H9 (cell line): ENCODE results near the gene CNOT6. TPM values are rescaled to one million over a fixed set of nuclear protein-coding genes. Genes with fewer than 3 reads are reported as not detected.

ENCODE experiments used
- DNase-seq: peaks from one replicate; pipeline ENCODE4 v3.0.0-alpha.2; 2017
- H2AFZ ChIP-seq: one replicate; pipeline ENCODE4 v1.6.1; 2013; ENCODE audit warnings: mild to moderate bottlenecking, low read length, control low read depth, moderate library complexity
- H2AK5ac ChIP-seq: 2 replicates; pipeline ENCODE4 v1.6.1; 2013; ENCODE audit warnings: low read length, control low read depth, mixed read lengths; ENCODE audit not compliant: insufficient read length
- H2BK120ac ChIP-seq: one replicate; pipeline ENCODE4 v1.6.1; 2013; ENCODE audit warnings: low read depth, mild to moderate bottlenecking, low read length, control low read depth, inconsistent platforms; ENCODE audit not compliant: poor library complexity, severe bottlenecking
- H2BK12ac ChIP-seq: 2 replicates; pipeline ENCODE4 v1.6.1; 2013; ENCODE audit warnings: low read length, control low read depth, mixed read lengths, low read depth; ENCODE audit not compliant: insufficient read length
- H2BK15ac ChIP-seq: 2 replicates; pipeline ENCODE4 v1.6.1; 2013; ENCODE audit warnings: low read depth, low read length, control low read depth
- H2BK20ac ChIP-seq: one replicate; pipeline ENCODE4 v1.6.1; 2013; ENCODE audit warnings: low read depth, mild to moderate bottlenecking, low read length, control low read depth, inconsistent platforms; ENCODE audit not compliant: poor library complexity, severe bottlenecking
- H2BK5ac ChIP-seq: 2 replicates; pipeline ENCODE4 v1.6.1; 2013; ENCODE audit warnings: low read length, control low read depth, mixed read lengths; ENCODE audit not compliant: insufficient read length
- H3K14ac ChIP-seq: 2 replicates; pipeline ENCODE4 v1.6.1; 2013; ENCODE audit warnings: low read length, control low read depth; ENCODE audit not compliant: insufficient read depth
- H3K18ac ChIP-seq: 2 replicates; pipeline ENCODE4 v1.6.1; 2013; ENCODE audit warnings: low read depth, mild to moderate bottlenecking, mixed read lengths, low read length, control low read depth; ENCODE audit not compliant: insufficient read length
- H3K23ac ChIP-seq: 2 replicates; pipeline ENCODE4 v1.6.1; 2013; ENCODE audit warnings: low read length, control low read depth, mixed read lengths, low read depth; ENCODE audit not compliant: insufficient read length
- H3K23me2 ChIP-seq: 2 replicates; pipeline ENCODE4 v1.6.1; 2013; ENCODE audit warnings: low read depth, mild to moderate bottlenecking, mixed read lengths, low read length, control low read depth; ENCODE audit not compliant: insufficient read length, poor library complexity, severe bottlenecking
- H3K27ac ChIP-seq: 2 replicates; pipeline ENCODE4 v1.5.1; 2013; ENCODE audit warnings: low read length, control low read depth, mixed read lengths, low read depth; ENCODE audit not compliant: insufficient read length
- H3K27me3 ChIP-seq: 2 replicates; pipeline ENCODE4 v1.6.1; 2013; ENCODE audit warnings: low read length, control low read depth, inconsistent platforms; ENCODE audit not compliant: insufficient read depth
- H3K4ac ChIP-seq: 2 replicates; pipeline ENCODE4 v1.6.1; 2013; ENCODE audit warnings: low read depth, mild to moderate bottlenecking, control low read depth, inconsistent platforms, low read length, moderate library complexity
- H3K4me1 ChIP-seq: 2 replicates; pipeline ENCODE4 v1.6.1; 2013; ENCODE audit warnings: low read length, control low read depth, inconsistent platforms; ENCODE audit not compliant: insufficient read depth
- H3K4me2 ChIP-seq: 2 replicates; pipeline ENCODE4 v1.6.1; 2013; ENCODE audit warnings: low read length, control low read depth, mixed read lengths; ENCODE audit not compliant: insufficient read length, insufficient read depth
- H3K56ac ChIP-seq: 2 replicates; pipeline ENCODE4 v1.6.1; 2013; ENCODE audit warnings: low read depth, mild to moderate bottlenecking, mixed read lengths, low read length, control low read depth; ENCODE audit not compliant: insufficient read length
- H3K79me1 ChIP-seq: 2 replicates; pipeline ENCODE4 v1.6.1; 2013; ENCODE audit warnings: low read depth, mild to moderate bottlenecking, moderate library complexity, low read length, control low read depth, inconsistent platforms; ENCODE audit not compliant: insufficient read depth, poor library complexity, severe bottlenecking
- H3K79me2 ChIP-seq: 2 replicates; pipeline ENCODE4 v1.6.1; 2013; ENCODE audit warnings: low read length, control low read depth, inconsistent platforms; ENCODE audit not compliant: insufficient read depth
- H3K9ac ChIP-seq: 2 replicates; pipeline ENCODE4 v1.6.1; 2013; ENCODE audit warnings: low read length, control low read depth, mixed read lengths; ENCODE audit not compliant: insufficient read length; ENCODE audit errors: extremely low read depth
- H3K9me3 ChIP-seq: one replicate; pipeline ENCODE4 v1.6.1; 2013; ENCODE audit warnings: low read depth, low read length, inconsistent platforms; ENCODE audit not compliant: control insufficient read depth
- H3T11ph ChIP-seq: one replicate; pipeline ENCODE4 v1.6.1; 2013; ENCODE audit warnings: mild to moderate bottlenecking, low read length, control low read depth, inconsistent platforms
- H4K20me1 ChIP-seq: one replicate; pipeline ENCODE4 v1.6.1; 2013; ENCODE audit not compliant: control insufficient read depth, insufficient read length, insufficient read depth
- H4K5ac ChIP-seq: 2 replicates; pipeline ENCODE4 v1.6.1; 2013; ENCODE audit warnings: low read depth, mild to moderate bottlenecking, mixed read lengths, low read length, control low read depth; ENCODE audit not compliant: insufficient read length
- H4K8ac ChIP-seq: replicated peaks from 2 replicates; pipeline ENCODE4 v1.6.1; 2013; ENCODE audit warnings: low read length, control low read depth, mixed read lengths, low read depth; ENCODE audit not compliant: insufficient read length
- H4K91ac ChIP-seq: 2 replicates; pipeline ENCODE4 v1.6.1; 2013; ENCODE audit warnings: low read depth, mild to moderate bottlenecking, moderate library complexity, mixed read lengths, low read length, control low read depth; ENCODE audit not compliant: insufficient read length
- H3K27ac Mint-ChIP-seq, 3 experiments: 2 replicates in 2 of 3; 3 replicates in 1 of 3; pipeline ENCODE4 v1.8.0; 2020 to 2021; ENCODE audit warnings: mixed read lengths in 3 of 3, mild to moderate bottlenecking in 1 of 3, moderate library complexity in 1 of 3
- H3K27me3 Mint-ChIP-seq: 2 replicates; pipeline ENCODE4 v1.8.0; 2021; ENCODE audit warnings: low read depth, mild to moderate bottlenecking, moderate library complexity, mixed read lengths
- H3K36me3 Mint-ChIP-seq, 3 experiments: 2 replicates in 2 of 3; 3 replicates in 1 of 3; pipeline ENCODE4 v1.8.0; 2020 to 2021; ENCODE audit warnings: low read depth in 3 of 3, mixed read lengths in 3 of 3; ENCODE audit not compliant: insufficient read depth in 1 of 3
- H3K4me1 Mint-ChIP-seq, 2 experiments: 2 replicates each; pipeline ENCODE4 v1.8.0; 2020; ENCODE audit warnings: mixed read lengths in 2 of 2
- H3K4me3 Mint-ChIP-seq, 2 experiments: 2 replicates in 1 of 2; 3 replicates in 1 of 2; pipeline ENCODE4 v1.8.0; 2020 to 2021; ENCODE audit warnings: mild to moderate bottlenecking in 2 of 2, mixed read lengths in 2 of 2, moderate library complexity in 1 of 2
- H3K9me3 Mint-ChIP-seq, 2 experiments: 2 replicates in 1 of 2; 3 replicates in 1 of 2; pipeline ENCODE4 v1.8.0; 2020; ENCODE audit warnings: mild to moderate bottlenecking in 2 of 2, mixed read lengths in 2 of 2, moderate library complexity in 1 of 2
- CTCF ChIP-seq: fragments of 200-600 bp; sonication (generic); conservative IDR thresholded peaks from 3 replicates; pipeline ENCODE4 v1.8.0; 2021; ENCODE audit warnings: antibody characterized with exemption, mild to moderate bottlenecking
- WGBS: extraction: QIAGEN DNeasy Blood & Tissue Kit; methylation state at CpG from one replicate; pipeline ENCODE4 v1.1.7; 2013; ENCODE audit warnings: missing lambda C conversion rate, low lambda C conversion rate, mixed read lengths; ENCODE audit not compliant: insufficient read length; ENCODE audit errors: extremely low coverage; 5-methylcytosine and 5-hydroxymethylcytosine counted together
- total RNA-seq: library from RNA; stranded (reverse); gene quantifications from 2 replicates; pipeline ENCODE4 v1.2.1, GENCODE V29; 2021

Gene CNOT6
- total RNA-seq, 1 experiment from 2014 or later, result 45.0 TPM

DNA sequence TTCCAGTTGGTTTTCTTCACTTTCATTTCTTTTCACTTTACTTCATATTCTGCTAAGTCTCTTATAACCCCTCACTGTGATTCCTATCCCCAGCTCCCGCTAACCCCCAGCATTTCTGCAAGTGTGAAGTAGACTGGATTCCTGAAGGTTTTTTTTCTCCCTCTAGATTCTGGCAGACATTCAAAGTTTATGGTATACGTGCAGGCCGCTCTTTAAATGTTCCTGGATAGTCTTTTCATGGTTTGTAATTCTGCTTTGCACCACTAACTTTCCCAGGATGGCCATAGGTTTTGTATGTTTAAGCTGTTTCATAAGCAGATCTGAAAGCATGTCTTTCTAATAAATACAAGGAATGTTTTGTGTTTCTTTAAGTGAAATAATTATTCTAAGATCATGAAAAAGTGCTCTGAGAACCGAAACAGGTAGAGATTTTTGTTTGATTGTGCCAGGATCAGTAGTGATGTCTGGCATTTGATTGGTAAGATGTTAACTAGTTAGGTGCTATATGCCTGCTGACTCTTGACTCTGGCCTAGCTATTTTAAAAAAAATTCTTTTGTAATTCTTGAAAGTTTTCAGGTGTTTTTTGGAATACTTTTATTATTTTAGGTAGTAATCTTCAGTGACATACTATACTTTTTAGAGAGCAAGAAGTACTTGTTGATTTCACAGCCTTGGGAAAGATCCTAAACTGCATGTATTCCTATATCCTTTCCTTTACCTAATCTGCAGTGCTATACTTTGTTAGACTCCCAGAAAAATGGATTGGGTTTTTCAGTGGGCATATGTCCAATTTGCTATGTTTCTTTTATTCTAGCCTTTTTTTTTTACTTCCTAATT, 29.7 kb downstream of the CNOT6 start:
- Histone ChIP-seq H3T11ph (no peak overlapping the region), H2BK120ac (no peak overlapping the region), H2AFZ (no peak overlapping the region), H3K4me1 (peaks cover 2% of the 10 kb centered on the region; the same call in 1 of the 2 replicates), H4K20me1 (no peaks in the 10 kb centered on the region), H4K91ac (no peak overlapping the region), H3K23ac (no peak overlapping the region), H3K9me3 (no peaks in the 10 kb centered on the region), H3K14ac (no peak overlapping the region), H2BK12ac (no peak overlapping the region), H3K9ac (no peak overlapping the region), H2BK5ac (no peak overlapping the region), H3K27me3 (no peaks in the 10 kb centered on the region), H2BK15ac (no peak overlapping the region), H3K23me2 (no peaks in the 10 kb centered on the region), H3K4me2 (no peak overlapping the region), H3K56ac (no peak overlapping the region), H3K79me2 (peaks cover 48% of the 10 kb centered on the region; the same call in 1 of the 2 replicates), H3K27ac (no peak overlapping the region), H3K4ac (no peak overlapping the region), H3K79me1 (peaks cover 5% of the 10 kb centered on the region), H4K8ac (no peak overlapping the region), H2BK20ac (no peak overlapping the region), H4K5ac (no peak overlapping the region), H2AK5ac (no peak overlapping the region), H3K18ac (no peak overlapping the region)
- DNase-seq, result no peak
- Mint-ChIP-seq H3K4me3 (no peak overlapping the region), H3K27me3 (no peaks in the 10 kb centered on the region), H3K36me3 (peaks cover 14 to 17% (median 16%) of the 10 kb centered on the region in 3 experiments), H3K4me1 (peaks cover 52 to 59% of the 10 kb centered on the region in 2 experiments), H3K27ac (peak overlapping the region in 1 of 3 experiments; percentile 28; a peak in 2 of 7 replicates), H3K9me3 (peaks cover 0 to 2% of the 10 kb centered on the region in 2 experiments; a peak in 2 of 5 replicates)
- no peak for TF ChIP-seq CTCF
- WGBS, result no CpG with 5 or more reads among the region's 4 CpGs
